DMS153 treated with DMSO at 0.1 percent for 48 hours (cell line): ENCODE data around the gene SEC23B.
"Not testable (repeated sequence)": the region's sequence is repeated elsewhere in the genome, so short reads cannot be mapped to it uniquely, and the experiment has no call there.

Experiments
- DNase-seq: peaks from one replicate; lab custom pipeline; 2025; ENCODE audit not compliant: unreplicated experiment; lab: John Stamatoyannopoulos, UW

SEC23B gene

DNA sequence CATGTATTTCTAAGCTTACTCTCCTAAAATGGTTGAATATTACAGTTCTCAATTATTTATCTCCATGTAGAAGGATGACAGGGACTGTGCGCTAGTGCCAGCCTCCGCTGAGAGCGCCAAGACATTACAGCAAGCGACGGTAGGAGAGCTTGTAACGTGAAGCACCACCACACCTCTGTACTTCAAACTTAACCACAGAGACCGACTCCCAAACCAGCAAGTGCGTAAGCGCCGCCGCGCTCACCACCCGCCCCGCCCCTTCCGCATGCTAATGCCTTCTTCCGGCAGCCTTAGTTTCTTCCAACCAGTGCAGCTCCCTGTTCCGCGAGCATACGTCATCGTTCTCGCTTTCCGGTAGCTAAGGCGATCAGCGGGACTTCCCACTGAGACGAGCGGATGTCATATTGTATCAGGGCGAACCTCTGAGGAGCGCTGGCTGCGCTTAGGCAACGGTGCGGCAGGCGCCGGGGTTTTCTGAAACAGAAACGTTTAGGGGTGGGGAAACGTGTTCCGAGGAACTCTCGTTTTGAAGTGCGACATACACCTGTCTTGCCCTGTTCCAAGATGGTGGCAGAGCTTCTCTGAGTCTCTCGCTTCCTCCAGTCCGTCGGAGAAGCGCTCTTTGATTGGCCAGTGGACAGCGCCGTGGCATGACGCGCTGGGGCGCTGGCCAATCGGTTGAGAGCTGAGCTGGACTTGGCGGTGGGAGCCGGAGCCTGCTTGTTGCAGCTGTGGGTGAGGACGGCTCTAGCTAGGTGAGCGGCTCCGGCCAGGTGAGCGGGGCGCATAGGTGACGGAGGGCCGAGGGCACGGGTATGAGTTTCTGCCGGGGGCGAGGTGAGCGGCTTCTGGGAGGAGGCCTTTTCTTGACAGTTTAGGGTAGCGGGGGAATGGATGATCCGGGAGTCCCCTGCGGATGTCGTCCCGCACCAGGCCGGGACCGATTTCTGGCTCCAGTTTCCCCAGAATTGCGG lies at the start of gene SEC23B:
TSS of gene SEC23B (plus strand) at position 723 of the 974 bp plus-strand sequence. CDS start 2,896 bp downstream, outside the sequence.
- DNase-seq = peak; percentile 93

- DNase-seq = no peak
Observed at GRCh38 chr20:18465536-18466200, 42.1 kb upstream of the SEC23B start.

DNA sequence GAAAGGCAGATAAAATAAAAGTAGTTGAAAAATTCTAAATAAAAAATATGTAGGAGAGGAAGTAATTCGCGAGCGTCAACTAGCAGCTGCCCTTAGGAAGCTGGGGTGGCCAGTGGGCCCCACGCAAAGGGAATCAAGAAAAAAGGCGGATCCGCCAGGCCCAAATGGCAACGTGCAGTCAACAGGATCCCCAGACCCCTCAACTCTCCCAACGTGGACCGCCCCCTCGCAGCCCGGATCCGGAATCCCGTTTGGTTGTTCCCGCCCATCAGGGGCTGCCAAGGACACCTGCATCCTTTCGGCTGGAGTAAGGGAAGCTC lies 41.2 kb upstream of the SEC23B start:
- DNase-seq = no peak

DNA sequence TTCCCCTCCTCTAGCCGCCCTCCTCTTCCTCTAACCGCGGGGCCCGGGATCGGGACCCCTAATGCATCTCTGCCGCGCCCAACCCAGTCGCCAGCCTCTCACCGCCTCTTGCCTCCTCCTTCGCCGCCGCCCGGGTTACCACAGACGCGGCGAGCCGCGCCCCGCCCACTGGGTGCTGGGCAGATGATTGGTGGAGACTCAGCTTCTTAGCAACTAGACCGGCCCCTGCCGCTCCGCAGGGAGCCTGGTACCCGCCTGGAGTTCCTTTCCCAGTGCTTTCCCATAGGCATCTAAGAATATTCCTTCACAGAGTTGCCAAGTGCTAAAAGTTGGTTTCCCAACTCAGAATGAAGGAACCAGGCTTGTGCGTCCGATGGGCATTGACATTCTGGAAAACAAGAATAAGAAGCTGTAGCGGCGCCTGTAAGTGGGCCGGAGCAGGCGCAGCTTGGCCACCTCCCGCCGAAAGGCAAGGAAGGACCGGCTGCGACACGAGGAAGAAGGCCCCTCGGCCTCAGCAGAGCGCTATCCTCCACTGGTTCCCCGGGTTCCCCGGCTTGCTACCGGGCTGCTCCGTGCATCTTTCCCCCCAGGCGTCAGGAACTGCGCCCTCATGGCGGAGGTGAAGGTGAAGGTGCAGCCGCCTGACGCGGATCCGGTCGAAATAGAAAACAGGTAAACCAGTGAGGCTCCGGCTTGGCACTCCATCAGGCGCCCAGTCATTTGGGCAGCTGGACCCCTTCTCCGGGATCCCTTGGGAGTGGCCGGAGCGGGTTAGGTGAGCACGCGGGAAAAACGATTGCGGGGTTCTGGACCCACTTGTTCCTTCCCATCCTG lies 40.6 kb upstream of the SEC23B start, which contains the start of the genes DZANK1 and POLR3F:
TSS of gene DZANK1 (minus strand) at position 137 of the 837 bp plus-strand sequence. CDS start 1,672 bp downstream, outside the sequence.
TSS of gene POLR3F (plus strand) at position 497 of the 837 bp plus-strand sequence. CDS start at position 614, 117 bp downstream.
- DNase-seq = peak; percentile 95

DNA sequence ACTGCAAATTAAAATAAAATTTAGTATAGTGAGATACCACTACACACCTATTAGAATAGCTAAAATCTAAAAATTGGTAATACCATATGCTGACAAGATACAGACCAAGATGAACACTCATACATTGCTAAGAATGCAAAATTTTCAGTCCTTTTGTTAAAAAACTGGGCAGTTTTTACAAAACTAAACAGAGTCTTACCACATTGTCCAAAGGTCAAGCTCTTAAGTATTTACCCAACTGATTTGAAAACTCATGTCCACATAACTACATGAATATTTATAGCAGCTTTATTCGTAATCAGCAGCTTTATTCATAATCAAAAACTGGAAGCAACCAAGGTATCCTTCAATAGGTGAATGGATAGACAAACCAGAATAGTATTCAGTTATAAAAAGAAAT lies 30.5 kb upstream of the SEC23B start:
- DNase-seq = no peak

DNA sequence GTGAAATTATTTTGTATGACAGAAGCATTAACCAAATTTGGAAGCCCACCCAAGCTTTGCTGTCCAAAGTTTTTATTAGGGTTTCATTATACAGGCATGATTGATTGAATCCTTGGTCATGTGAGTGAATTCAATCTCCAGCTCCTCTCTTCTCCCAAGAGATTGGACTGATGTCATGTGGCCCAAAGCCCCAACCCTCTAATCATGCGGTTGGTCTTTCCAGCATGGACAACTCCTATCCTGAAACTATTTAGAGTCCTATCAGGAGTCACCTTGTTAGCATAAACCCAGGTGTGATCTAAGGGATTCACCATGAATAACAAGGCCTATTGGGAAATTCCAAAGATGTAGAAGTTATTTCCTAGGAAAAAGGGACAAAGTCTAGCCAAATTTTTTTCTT lies 29.9 kb upstream of the SEC23B start:
- no peak for DNase-seq

- no peak for DNase-seq
Observed at GRCh38 chr20:18481596-18481995, 26.1 kb upstream of the SEC23B start.

DNA sequence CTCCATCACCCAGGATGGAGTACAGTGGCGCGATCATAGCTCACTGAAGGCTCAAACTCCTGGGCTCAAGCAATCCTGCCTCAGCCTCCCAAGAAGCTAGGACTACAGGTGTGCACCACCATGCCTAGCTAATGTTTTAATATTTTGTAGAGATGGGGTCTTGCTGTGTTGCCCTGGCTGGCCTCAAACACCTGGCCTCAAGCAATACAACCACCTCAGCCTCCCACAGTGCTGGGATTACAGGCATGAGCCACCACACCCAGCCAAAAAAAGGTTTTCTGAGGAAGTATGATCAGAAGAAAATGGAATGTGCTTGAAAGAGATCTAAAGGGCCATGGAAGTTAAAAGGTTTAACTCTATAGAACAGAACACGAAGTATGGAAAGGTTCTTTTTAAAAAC lies 19.4 kb upstream of the SEC23B start:
- no peak for DNase-seq

DNA sequence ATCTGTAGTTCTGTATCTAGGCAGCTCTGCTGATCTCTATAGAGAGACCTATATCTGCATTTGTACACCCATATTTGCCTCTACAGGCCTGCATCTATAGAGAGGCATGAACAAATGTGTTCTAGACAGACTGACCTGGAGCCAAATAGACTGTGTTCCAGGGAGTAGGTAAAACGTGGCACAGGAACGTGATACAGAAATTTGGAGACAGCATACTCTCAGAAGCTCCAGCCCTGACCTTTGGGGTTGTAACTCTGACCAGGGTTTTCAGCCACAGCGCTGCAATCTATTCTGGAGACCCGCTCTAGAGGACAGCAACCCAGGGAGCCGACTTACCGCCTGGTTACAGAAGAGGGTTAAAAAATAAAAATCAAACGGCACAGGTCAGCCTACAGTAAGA lies 11.7 kb upstream of the SEC23B start:
- peak; percentile 30 for DNase-seq

DNA sequence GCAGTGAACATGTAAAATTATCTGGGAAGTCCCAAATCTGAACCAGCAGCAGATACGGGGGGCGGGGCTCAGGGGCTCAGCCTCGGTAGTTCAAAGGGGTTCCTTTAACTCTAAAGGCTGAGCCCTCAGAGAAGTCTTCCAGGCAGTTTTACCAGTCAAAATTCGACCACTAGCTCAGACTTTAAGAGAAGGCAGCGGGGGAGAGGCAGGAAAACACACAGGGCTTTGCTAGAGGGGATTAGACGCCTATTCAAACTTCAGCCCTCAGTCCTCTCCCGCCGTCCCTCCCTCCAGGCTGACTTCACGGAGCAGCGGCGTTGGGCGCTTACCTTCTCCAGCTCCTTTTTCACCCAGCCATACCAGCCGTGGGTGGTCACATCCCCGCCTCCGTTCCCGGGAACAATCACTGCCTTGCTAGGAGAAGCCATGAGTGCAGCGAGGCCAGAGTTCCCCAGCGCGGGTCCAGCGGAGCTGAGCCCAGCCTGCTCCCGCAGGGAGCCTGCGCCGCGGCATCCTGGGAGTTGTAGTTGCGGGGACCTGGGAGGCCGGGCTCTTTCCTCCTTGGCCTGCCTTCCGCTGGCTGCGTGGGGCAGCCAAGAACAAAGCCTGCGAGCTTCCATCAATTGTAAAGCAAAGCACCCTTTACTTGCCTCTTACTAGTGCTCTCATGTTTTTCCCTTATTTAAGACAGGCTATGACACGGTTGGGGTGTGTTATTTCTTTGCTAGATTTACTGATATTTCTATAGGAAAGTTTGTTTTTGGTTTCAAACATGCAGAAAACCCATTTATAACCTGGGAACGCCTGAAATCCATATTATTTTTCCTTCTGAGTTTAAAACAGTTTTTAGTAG lies 10.8 kb upstream of the SEC23B start, which contains the start of gene RBBP9:
TSS of gene RBBP9 (minus strand) at position 486 of the 853 bp plus-strand sequence. CDS start at position 428, 58 bp downstream.
- peak; percentile 63 for DNase-seq

DNA sequence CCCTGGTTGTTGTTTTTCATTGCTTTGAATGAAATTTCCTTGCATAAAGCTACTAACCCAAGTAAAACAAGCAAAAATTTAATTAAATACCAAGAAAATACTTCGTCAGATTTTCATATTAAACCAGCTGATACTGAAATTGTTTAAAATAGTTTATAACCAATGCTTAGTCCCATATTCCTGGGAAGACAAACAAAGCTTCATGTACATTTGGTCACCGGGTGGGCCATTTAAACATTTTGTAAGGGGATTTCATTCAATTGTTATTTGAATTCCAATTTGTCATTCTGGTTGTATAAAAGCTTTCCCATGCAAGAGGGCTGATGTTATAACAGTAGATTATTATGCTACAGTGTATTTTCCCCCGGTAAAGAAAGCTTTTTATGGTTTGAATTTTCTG lies 10.1 kb upstream of the SEC23B start:
- no peak for DNase-seq

- DNase-seq = not testable (repeated sequence)
Observed at GRCh38 chr20:18501672-18502071, 6.1 kb upstream of the SEC23B start.

DNA sequence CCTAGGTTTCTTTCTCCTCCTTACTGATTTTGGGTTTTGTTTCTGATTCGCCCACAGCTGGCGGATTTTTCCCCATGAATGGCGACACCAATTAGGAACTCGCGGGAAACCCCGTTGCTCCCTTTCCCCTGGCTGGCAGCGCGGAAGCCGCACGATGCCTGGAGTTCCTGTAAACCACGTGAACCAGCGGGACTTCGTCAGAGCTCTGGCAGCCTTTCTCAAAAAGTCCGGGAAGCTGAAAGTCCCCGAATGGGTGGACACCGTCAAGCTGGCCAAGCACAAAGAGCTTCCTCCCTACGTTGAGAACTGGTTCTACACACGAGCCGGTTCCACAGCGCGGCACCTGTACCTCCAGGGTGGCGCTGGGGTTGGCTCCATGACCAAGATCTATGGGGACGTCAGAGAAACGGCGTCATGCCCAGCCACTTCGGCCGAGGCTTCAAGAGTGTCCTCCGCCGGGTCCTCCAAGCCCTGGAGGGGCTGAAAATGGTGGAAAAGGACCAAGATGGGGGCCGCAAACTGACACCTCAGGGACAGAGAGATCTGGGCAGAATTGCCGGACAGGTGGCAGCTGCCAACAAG lies 3.2 kb upstream of the SEC23B start:
- no peak for DNase-seq

GRCh38 chr20:18506744-18507143 lies 996 bp upstream of the SEC23B start:
- DNase-seq = no peak

GRCh38 chr20:18511571-18511970 lies 3.8 kb downstream of the SEC23B start:
- no peak for DNase-seq

- DNase-seq = no peak
Observed at GRCh38 chr20:18513208-18513607, 5.5 kb downstream of the SEC23B start.

DNA sequence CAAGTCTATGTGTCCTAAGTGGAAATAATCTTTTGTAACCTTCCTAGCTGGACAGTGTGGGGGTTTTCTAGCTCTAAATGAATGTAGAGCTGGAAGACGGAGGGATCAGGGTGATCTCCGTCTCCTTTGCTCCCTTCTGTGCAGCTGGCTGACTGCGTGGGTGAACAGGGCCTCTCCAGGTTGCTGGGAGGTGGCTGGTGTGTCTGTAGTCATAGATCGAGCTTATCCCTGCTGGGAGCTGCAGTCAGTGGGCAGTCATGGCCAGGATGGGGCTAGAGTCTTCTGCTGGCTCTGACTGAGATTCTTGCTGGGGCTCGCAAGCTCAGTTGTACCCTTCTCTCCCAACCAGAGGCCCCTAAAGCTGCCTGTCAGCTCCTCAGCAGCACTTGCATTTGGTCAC lies 6.4 kb downstream of the SEC23B start:
- DNase-seq = no peak

GRCh38 chr20:18515973-18516372 lies 8.2 kb downstream of the SEC23B start:
- no peak for DNase-seq

GRCh38 chr20:18522066-18522465 lies 14.3 kb downstream of the SEC23B start:
- DNase-seq = not testable (repeated sequence)

DNA sequence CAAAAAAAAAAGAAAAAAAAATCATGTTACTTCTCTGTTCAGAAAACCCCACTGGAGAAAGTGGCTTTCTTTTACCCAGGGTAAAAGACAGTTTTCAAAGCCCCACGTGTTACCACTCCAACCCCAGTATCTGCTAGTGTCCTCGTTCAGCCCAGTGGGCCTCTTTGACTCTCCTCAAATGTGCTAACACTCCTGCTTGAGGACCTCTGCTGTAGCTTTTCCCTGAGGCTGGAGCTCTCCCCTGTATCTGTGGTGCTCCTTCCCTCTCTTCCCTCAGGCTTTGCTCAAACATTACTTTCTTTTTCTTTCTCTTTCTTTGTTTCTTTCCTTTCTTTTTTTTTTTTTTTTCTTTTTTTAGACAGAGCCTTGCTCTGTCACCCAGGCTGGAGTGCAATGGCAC lies 15.3 kb downstream of the SEC23B start:
- DNase-seq = no peak
